Measurements from ENCODE around the gene GLMP. TPM values are rescaled to one million over a fixed set of nuclear protein-coding genes. Genes with fewer than 3 reads are reported as not detected.

GLMP gene
- polyA plus RNA-seq, 1 experiment: 25.5 TPM

DNA sequence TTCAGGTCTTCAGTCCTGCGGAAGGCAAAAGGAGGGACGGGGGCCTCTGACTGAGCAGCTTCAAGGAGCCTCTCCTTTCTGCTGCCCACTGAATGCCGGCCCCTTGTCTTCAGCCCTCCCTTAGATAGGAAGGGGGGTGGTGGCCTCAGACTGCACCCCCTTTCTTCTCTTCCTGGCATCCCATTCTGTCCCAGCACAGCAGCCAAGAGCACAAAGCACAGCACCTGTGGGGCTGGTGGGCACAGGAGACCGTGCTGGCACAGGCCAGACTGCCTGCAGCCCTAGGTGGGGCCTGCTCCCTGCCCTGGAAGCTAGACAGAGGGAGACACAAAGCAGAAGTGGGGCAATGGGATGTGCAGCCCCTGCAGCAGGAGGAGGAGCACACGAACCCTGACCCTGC, 45.9 kb downstream of the GLMP start:
- CTCF ChIA-PET: interaction anchor here (0.8 kb wide), 1 partner anchor 9 kb away, joined by 3 read pairs; no protein-coding TSS in a partner anchor
- Histone ChIP-seq H3K9me3 (ENCODE audit: control insufficient read depth, insufficient read depth, low read length) (no peaks in the 10 kb centered on the region; the same call in 1 of the 2 replicates), H3K4me3 (ENCODE audit: low read depth, low read length) (no peak overlapping the region), H3K27me3 (ENCODE audit: control insufficient read depth, insufficient read depth, low read length) (no peaks in the 10 kb centered on the region), H3K27ac (ENCODE audit: low read depth, low read length) (no peak overlapping the region)
- POLR2A ChIA-PET: interaction anchor here (1.3 kb wide), 1 partner anchor 16 kb away, joined by 4 read pairs; no protein-coding TSS in a partner anchor
- no peak for DNase-seq (ENCODE audit: low read depth, low spot score)
- TF ChIP-seq, protein P1, sequence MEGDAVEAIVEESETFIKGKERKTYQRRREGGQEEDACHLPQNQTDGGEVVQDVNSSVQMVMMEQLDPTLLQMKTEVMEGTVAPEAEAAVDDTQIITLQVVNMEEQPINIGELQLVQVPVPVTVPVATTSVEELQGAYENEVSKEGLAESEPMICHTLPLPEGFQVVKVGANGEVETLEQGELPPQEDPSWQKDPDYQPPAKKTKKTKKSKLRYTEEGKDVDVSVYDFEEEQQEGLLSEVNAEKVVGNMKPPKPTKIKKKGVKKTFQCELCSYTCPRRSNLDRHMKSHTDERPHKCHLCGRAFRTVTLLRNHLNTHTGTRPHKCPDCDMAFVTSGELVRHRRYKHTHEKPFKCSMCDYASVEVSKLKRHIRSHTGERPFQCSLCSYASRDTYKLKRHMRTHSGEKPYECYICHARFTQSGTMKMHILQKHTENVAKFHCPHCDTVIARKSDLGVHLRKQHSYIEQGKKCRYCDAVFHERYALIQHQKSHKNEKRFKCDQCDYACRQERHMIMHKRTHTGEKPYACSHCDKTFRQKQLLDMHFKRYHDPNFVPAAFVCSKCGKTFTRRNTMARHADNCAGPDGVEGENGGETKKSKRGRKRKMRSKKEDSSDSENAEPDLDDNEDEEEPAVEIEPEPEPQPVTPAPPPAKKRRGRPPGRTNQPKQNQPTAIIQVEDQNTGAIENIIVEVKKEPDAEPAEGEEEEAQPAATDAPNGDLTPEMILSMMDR (IDR thresholded peaks at IDR 0.05; ENCODE audit: low read depth, low read length): no peak

DNA sequence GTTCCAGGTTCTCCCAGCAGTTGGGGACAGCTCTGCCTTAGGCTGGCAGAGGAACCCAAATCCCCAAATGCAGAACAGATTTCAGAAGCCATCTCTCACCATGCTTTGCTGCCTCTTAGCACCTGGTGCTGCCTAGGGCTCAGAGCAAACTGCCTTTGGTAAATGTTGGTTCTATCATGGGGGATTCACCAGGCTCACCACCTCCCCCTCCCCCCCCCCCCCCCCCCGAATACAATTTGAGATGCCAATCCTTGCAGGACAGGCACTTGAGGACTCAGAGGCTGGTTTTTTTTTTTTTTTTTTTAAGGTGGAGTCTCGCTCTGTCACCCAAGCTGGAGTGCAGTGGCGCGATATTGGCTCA, 47.2 kb downstream of the GLMP start:
- Histone ChIP-seq H3K27ac (ENCODE audit: low read depth, low read length) (no peak overlapping the region), H3K4me3 (ENCODE audit: low read depth, low read length) (no peak overlapping the region), H3K9me3 (ENCODE audit: control insufficient read depth, insufficient read depth, low read length) (no peaks in the 10 kb centered on the region; the same call in 1 of the 2 replicates), H3K27me3 (ENCODE audit: control insufficient read depth, insufficient read depth, low read length) (no peaks in the 10 kb centered on the region)
- ChIA-PET POLR2A (no interaction called here), CTCF (no interaction called here)
- no peak for DNase-seq (ENCODE audit: low read depth, low spot score)
- TF ChIP-seq, protein P1 (IDR thresholded peaks at IDR 0.05; ENCODE audit: low read depth, low read length): no peak

DNA sequence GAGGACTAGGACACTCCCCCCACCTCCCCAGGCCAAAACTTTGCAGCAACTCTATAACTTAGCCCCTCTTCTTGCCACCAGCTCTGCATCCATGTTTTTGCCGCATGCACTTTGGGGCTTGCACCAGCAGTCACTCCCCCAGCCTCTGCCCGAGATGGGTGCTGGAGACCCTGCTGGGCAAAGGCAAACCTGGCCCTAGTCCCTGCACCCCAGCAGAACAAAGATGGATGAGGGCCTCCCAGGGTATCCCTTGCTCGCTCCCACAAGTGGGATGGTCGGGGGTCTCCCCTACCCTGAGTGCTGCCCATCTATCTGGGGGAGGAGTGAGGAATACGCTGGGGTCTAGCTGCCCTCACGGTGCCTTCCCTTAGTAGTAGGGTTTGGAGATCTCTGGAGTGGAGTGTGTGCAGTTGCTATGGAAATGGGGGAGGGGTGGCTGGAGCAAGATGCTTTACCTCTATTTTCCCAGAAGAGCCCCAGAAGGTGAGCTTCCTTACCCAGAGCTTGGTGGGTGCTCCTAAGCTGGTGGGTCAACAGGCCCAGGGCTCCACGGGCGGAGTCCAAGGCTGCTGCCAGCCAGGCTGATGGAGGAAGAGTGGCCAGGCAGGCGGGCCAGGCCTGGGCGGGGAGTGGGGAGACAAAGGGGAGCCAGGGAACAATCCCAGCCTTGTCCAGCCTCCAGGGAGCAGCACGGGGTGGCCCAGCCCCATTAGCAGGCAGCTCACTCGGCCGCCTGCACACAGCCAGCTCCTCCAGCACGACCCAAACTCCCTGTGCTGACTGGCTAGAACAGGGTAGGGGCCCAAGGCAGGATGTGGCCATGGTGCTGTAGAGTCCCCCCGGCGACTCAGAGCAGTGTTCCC, 47.8 kb downstream of the GLMP start, which contains the start of gene PAQR6:
Gene PAQR6, minus strand, starts transcription at position 597 of the 863 bp plus-strand sequence. CDS start 1,325 bp downstream, outside the sequence.
- ChIA-PET CTCF (no interaction called here), POLR2A (interaction anchor here (0.6 kb wide), 1 partner anchor 14 kb away, joined by 4 read pairs; no protein-coding TSS in a partner anchor)
- H3K27ac ChIP-seq (ENCODE audit: low read depth, low read length): no peak within 1 kb of the TSS
- no peak for DNase-seq (ENCODE audit: low read depth, low spot score)
- TF ChIP-seq, protein P1 (IDR thresholded peaks at IDR 0.05; ENCODE audit: low read depth, low read length): no peak
- H3K4me3 ChIP-seq (ENCODE audit: low read depth, low read length): no peak within 1 kb of the TSS
- no peaks in the 10 kb centered on the region for H3K27me3 ChIP-seq (ENCODE audit: control insufficient read depth, insufficient read depth, low read length)
- H3K9me3 ChIP-seq (ENCODE audit: control insufficient read depth, insufficient read depth, low read length): no peaks in the 10 kb centered on the region; the same call in 1 of the 2 replicates

DNA sequence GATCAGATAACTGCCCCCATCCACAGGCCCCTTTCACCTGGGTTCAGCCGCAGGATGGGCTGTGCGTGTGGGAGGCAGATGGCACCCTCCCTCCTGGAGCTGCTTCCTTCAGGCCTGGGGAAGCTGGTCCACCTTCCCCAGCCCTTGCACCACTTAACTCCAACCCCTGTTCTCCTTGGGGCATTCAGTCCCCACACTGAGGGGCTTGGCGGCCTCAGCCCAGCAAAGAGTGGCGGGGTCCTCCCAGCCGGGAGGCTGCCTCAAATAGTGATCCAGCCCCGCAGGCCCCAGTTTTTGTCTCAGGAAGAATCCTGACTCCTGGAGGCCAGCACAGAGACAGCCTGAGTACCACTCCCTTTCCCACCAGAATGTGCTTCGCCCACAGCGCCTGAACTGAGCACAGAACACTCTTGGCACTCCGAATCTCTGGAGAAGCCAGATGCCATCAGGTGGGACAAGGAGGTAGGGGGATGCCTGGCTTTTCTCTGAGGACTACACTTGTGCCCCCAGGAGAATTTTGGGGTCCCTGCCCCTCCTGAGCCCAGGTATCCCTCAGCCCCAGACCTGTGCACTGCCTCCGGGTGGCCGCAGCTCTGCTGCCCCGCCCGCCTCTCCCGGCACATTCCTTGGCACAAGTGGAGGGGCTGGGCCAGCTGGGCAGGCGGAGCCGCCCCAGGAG, 48.6 kb downstream of the GLMP start:
- CTCF ChIA-PET: no interaction called here
- Histone ChIP-seq H3K4me3 (ENCODE audit: low read depth, low read length) (no peak overlapping the region), H3K9me3 (ENCODE audit: control insufficient read depth, insufficient read depth, low read length) (no peaks in the 10 kb centered on the region; the same call in 1 of the 2 replicates), H3K27ac (ENCODE audit: low read depth, low read length) (no peak overlapping the region), H3K27me3 (ENCODE audit: control insufficient read depth, insufficient read depth, low read length) (no peaks in the 10 kb centered on the region)
- TF ChIP-seq, protein P1 (IDR thresholded peaks at IDR 0.05; ENCODE audit: low read depth, low read length): no peak
- POLR2A ChIA-PET: interaction anchor here (0.6 to 1.2 kb wide), 3 partner anchors 14 to 120 kb away, joined by 3 to 7 read pairs (median 4); partner anchors contain the start of gene PMF1
- DNase-seq (ENCODE audit: low read depth, low spot score): no peak

All from AG04450 (cell line).